H9 (cell line): Measurements from ENCODE around the gene SMARCC1. TPM values are rescaled to one million over a fixed set of nuclear protein-coding genes. Genes with fewer than 3 reads are reported as not detected.

ENCODE experiments used
- DNase-seq: peaks from one replicate; pipeline ENCODE4 v3.0.0-alpha.2; 2017
- H2AFZ ChIP-seq: one replicate; pipeline ENCODE4 v1.6.1; 2013; ENCODE audit warnings: mild to moderate bottlenecking, low read length, control low read depth, moderate library complexity
- H2AK5ac ChIP-seq: 2 replicates; pipeline ENCODE4 v1.6.1; 2013; ENCODE audit warnings: low read length, control low read depth, mixed read lengths; ENCODE audit not compliant: insufficient read length
- H2BK120ac ChIP-seq: one replicate; pipeline ENCODE4 v1.6.1; 2013; ENCODE audit warnings: low read depth, mild to moderate bottlenecking, low read length, control low read depth, inconsistent platforms; ENCODE audit not compliant: poor library complexity, severe bottlenecking
- H2BK12ac ChIP-seq: 2 replicates; pipeline ENCODE4 v1.6.1; 2013; ENCODE audit warnings: low read length, control low read depth, mixed read lengths, low read depth; ENCODE audit not compliant: insufficient read length
- H2BK15ac ChIP-seq: 2 replicates; pipeline ENCODE4 v1.6.1; 2013; ENCODE audit warnings: low read depth, low read length, control low read depth
- H2BK20ac ChIP-seq: one replicate; pipeline ENCODE4 v1.6.1; 2013; ENCODE audit warnings: low read depth, mild to moderate bottlenecking, low read length, control low read depth, inconsistent platforms; ENCODE audit not compliant: poor library complexity, severe bottlenecking
- H2BK5ac ChIP-seq: 2 replicates; pipeline ENCODE4 v1.6.1; 2013; ENCODE audit warnings: low read length, control low read depth, mixed read lengths; ENCODE audit not compliant: insufficient read length
- H3K14ac ChIP-seq: 2 replicates; pipeline ENCODE4 v1.6.1; 2013; ENCODE audit warnings: low read length, control low read depth; ENCODE audit not compliant: insufficient read depth
- H3K18ac ChIP-seq: 2 replicates; pipeline ENCODE4 v1.6.1; 2013; ENCODE audit warnings: low read depth, mild to moderate bottlenecking, mixed read lengths, low read length, control low read depth; ENCODE audit not compliant: insufficient read length
- H3K23ac ChIP-seq: 2 replicates; pipeline ENCODE4 v1.6.1; 2013; ENCODE audit warnings: low read length, control low read depth, mixed read lengths, low read depth; ENCODE audit not compliant: insufficient read length
- H3K23me2 ChIP-seq: 2 replicates; pipeline ENCODE4 v1.6.1; 2013; ENCODE audit warnings: low read depth, mild to moderate bottlenecking, mixed read lengths, low read length, control low read depth; ENCODE audit not compliant: insufficient read length, poor library complexity, severe bottlenecking
- H3K27ac ChIP-seq: 2 replicates; pipeline ENCODE4 v1.5.1; 2013; ENCODE audit warnings: low read length, control low read depth, mixed read lengths, low read depth; ENCODE audit not compliant: insufficient read length
- H3K27me3 ChIP-seq: 2 replicates; pipeline ENCODE4 v1.6.1; 2013; ENCODE audit warnings: low read length, control low read depth, inconsistent platforms; ENCODE audit not compliant: insufficient read depth
- H3K4ac ChIP-seq: 2 replicates; pipeline ENCODE4 v1.6.1; 2013; ENCODE audit warnings: low read depth, mild to moderate bottlenecking, control low read depth, inconsistent platforms, low read length, moderate library complexity
- H3K4me1 ChIP-seq: 2 replicates; pipeline ENCODE4 v1.6.1; 2013; ENCODE audit warnings: low read length, control low read depth, inconsistent platforms; ENCODE audit not compliant: insufficient read depth
- H3K4me2 ChIP-seq: 2 replicates; pipeline ENCODE4 v1.6.1; 2013; ENCODE audit warnings: low read length, control low read depth, mixed read lengths; ENCODE audit not compliant: insufficient read length, insufficient read depth
- H3K56ac ChIP-seq: 2 replicates; pipeline ENCODE4 v1.6.1; 2013; ENCODE audit warnings: low read depth, mild to moderate bottlenecking, mixed read lengths, low read length, control low read depth; ENCODE audit not compliant: insufficient read length
- H3K79me1 ChIP-seq: 2 replicates; pipeline ENCODE4 v1.6.1; 2013; ENCODE audit warnings: low read depth, mild to moderate bottlenecking, moderate library complexity, low read length, control low read depth, inconsistent platforms; ENCODE audit not compliant: insufficient read depth, poor library complexity, severe bottlenecking
- H3K79me2 ChIP-seq: 2 replicates; pipeline ENCODE4 v1.6.1; 2013; ENCODE audit warnings: low read length, control low read depth, inconsistent platforms; ENCODE audit not compliant: insufficient read depth
- H3K9ac ChIP-seq: 2 replicates; pipeline ENCODE4 v1.6.1; 2013; ENCODE audit warnings: low read length, control low read depth, mixed read lengths; ENCODE audit not compliant: insufficient read length; ENCODE audit errors: extremely low read depth
- H3K9me3 ChIP-seq: one replicate; pipeline ENCODE4 v1.6.1; 2013; ENCODE audit warnings: low read depth, low read length, inconsistent platforms; ENCODE audit not compliant: control insufficient read depth
- H3T11ph ChIP-seq: one replicate; pipeline ENCODE4 v1.6.1; 2013; ENCODE audit warnings: mild to moderate bottlenecking, low read length, control low read depth, inconsistent platforms
- H4K20me1 ChIP-seq: one replicate; pipeline ENCODE4 v1.6.1; 2013; ENCODE audit not compliant: control insufficient read depth, insufficient read length, insufficient read depth
- H4K5ac ChIP-seq: 2 replicates; pipeline ENCODE4 v1.6.1; 2013; ENCODE audit warnings: low read depth, mild to moderate bottlenecking, mixed read lengths, low read length, control low read depth; ENCODE audit not compliant: insufficient read length
- H4K8ac ChIP-seq: replicated peaks from 2 replicates; pipeline ENCODE4 v1.6.1; 2013; ENCODE audit warnings: low read length, control low read depth, mixed read lengths, low read depth; ENCODE audit not compliant: insufficient read length
- H4K91ac ChIP-seq: 2 replicates; pipeline ENCODE4 v1.6.1; 2013; ENCODE audit warnings: low read depth, mild to moderate bottlenecking, moderate library complexity, mixed read lengths, low read length, control low read depth; ENCODE audit not compliant: insufficient read length
- H3K27ac Mint-ChIP-seq, 3 experiments: 2 replicates in 2 of 3; 3 replicates in 1 of 3; pipeline ENCODE4 v1.8.0; 2020 to 2021; ENCODE audit warnings: mixed read lengths in 3 of 3, mild to moderate bottlenecking in 1 of 3, moderate library complexity in 1 of 3
- H3K27me3 Mint-ChIP-seq: 2 replicates; pipeline ENCODE4 v1.8.0; 2021; ENCODE audit warnings: low read depth, mild to moderate bottlenecking, moderate library complexity, mixed read lengths
- H3K36me3 Mint-ChIP-seq, 3 experiments: 2 replicates in 2 of 3; 3 replicates in 1 of 3; pipeline ENCODE4 v1.8.0; 2020 to 2021; ENCODE audit warnings: low read depth in 3 of 3, mixed read lengths in 3 of 3; ENCODE audit not compliant: insufficient read depth in 1 of 3
- H3K4me1 Mint-ChIP-seq, 2 experiments: 2 replicates each; pipeline ENCODE4 v1.8.0; 2020; ENCODE audit warnings: mixed read lengths in 2 of 2
- H3K4me3 Mint-ChIP-seq, 2 experiments: 2 replicates in 1 of 2; 3 replicates in 1 of 2; pipeline ENCODE4 v1.8.0; 2020 to 2021; ENCODE audit warnings: mild to moderate bottlenecking in 2 of 2, mixed read lengths in 2 of 2, moderate library complexity in 1 of 2
- H3K9me3 Mint-ChIP-seq, 2 experiments: 2 replicates in 1 of 2; 3 replicates in 1 of 2; pipeline ENCODE4 v1.8.0; 2020; ENCODE audit warnings: mild to moderate bottlenecking in 2 of 2, mixed read lengths in 2 of 2, moderate library complexity in 1 of 2
- WGBS: extraction: QIAGEN DNeasy Blood & Tissue Kit; methylation state at CpG from one replicate; pipeline ENCODE4 v1.1.7; 2013; ENCODE audit warnings: missing lambda C conversion rate, low lambda C conversion rate, mixed read lengths; ENCODE audit not compliant: insufficient read length; ENCODE audit errors: extremely low coverage; 5-methylcytosine and 5-hydroxymethylcytosine counted together
- total RNA-seq: library from RNA; stranded (reverse); gene quantifications from 2 replicates; pipeline ENCODE4 v1.2.1, GENCODE V29; 2021
- TF ChIP-seq, protein P1 (sequence below): fragments of 200-600 bp; sonication (generic); conservative IDR thresholded peaks from 3 replicates; pipeline ENCODE4 v1.8.0; 2021; ENCODE audit warnings: antibody characterized with exemption, mild to moderate bottlenecking

SMARCC1 gene
- total RNA-seq, 1 experiment from 2014 or later = 274 TPM

DNA sequence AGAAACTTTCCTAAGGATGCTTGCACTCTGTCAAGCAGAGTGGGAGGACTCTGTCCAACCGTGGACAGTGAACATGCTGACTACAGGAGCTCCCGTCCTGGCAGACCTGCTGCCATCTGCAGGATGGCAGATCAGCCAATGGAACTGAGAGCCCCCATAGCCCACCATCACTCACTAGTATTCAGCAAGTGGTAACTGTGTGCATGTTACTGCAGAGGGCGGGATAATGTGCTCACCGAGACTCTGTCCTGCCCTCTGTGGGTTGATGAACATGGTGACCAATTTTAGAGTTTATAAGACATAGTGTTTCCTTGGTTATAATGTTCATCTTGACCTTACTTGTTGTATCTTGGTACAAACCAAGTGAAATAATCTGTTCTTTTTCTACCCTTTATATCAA lies 214.5 kb downstream of the SMARCC1 start:
- H3K14ac ChIP-seq = no peak overlapping the region
- H3K27ac Mint-ChIP-seq = no peak overlapping the region
- H4K8ac ChIP-seq = no peak overlapping the region
- H3K4me1 ChIP-seq = no peaks in the 10 kb centered on the region
- DNase-seq = no peak
- H2AK5ac ChIP-seq = no peak overlapping the region
- H3K9ac ChIP-seq = no peak overlapping the region
- peaks cover 1% of the 10 kb centered on the region; the same call in 1 of the 2 replicates for H3K27me3 Mint-ChIP-seq
- H3K18ac ChIP-seq = no peak overlapping the region
- WGBS = no CpG with 5 or more reads among the region's 4 CpGs
- H3K4me1 Mint-ChIP-seq = peaks cover 0 to 6% of the 10 kb centered on the region in 2 experiments; a peak in 2 of 4 replicates
- no peak overlapping the region for H3K4me2 ChIP-seq
- TF ChIP-seq, protein P1, sequence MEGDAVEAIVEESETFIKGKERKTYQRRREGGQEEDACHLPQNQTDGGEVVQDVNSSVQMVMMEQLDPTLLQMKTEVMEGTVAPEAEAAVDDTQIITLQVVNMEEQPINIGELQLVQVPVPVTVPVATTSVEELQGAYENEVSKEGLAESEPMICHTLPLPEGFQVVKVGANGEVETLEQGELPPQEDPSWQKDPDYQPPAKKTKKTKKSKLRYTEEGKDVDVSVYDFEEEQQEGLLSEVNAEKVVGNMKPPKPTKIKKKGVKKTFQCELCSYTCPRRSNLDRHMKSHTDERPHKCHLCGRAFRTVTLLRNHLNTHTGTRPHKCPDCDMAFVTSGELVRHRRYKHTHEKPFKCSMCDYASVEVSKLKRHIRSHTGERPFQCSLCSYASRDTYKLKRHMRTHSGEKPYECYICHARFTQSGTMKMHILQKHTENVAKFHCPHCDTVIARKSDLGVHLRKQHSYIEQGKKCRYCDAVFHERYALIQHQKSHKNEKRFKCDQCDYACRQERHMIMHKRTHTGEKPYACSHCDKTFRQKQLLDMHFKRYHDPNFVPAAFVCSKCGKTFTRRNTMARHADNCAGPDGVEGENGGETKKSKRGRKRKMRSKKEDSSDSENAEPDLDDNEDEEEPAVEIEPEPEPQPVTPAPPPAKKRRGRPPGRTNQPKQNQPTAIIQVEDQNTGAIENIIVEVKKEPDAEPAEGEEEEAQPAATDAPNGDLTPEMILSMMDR = no peak
- no peak overlapping the region for H3K27ac ChIP-seq
- H2BK120ac ChIP-seq = no peak overlapping the region
- no peak overlapping the region for H4K5ac ChIP-seq
- no peaks in the 10 kb centered on the region for H3K9me3 Mint-ChIP-seq
- H3K23ac ChIP-seq = no peak overlapping the region
- no peaks in the 10 kb centered on the region for H3K23me2 ChIP-seq
- H2BK15ac ChIP-seq = no peak overlapping the region
- no peak overlapping the region for H3T11ph ChIP-seq
- no peaks in the 10 kb centered on the region for H3K79me1 ChIP-seq
- no peak overlapping the region for H2BK20ac ChIP-seq
- no peaks in the 10 kb centered on the region for H3K27me3 ChIP-seq
- no peak overlapping the region for H3K4me3 Mint-ChIP-seq
- H3K4ac ChIP-seq = no peak overlapping the region
- H3K79me2 ChIP-seq = no peaks in the 10 kb centered on the region
- no peak overlapping the region for H4K91ac ChIP-seq
- H2AFZ ChIP-seq = no peak overlapping the region
- no peak overlapping the region for H2BK12ac ChIP-seq
- H2BK5ac ChIP-seq = no peak overlapping the region
- H3K56ac ChIP-seq = no peak overlapping the region
- no peaks in the 10 kb centered on the region; a peak in 1 of 7 replicates for H3K36me3 Mint-ChIP-seq
- no peaks in the 10 kb centered on the region for H3K9me3 ChIP-seq
- H4K20me1 ChIP-seq = no peaks in the 10 kb centered on the region
